CD14-positive monocyte (primary cell): Measurements from ENCODE around the gene SPAST. TPM values are rescaled to one million over a fixed set of nuclear protein-coding genes. Genes with fewer than 3 reads are reported as not detected.
A peak's percentile ranks its signal among the peaks of the same experiment; 100 is the strongest.
"Not testable (repeated sequence)": the region's sequence is repeated elsewhere in the genome, so short reads cannot be mapped to it uniquely, and the experiment has no call there.

ENCODE experiments used
- DNase-seq, 3 donors: peaks; one replicate each; pipeline ENCODE4 v3.0.0-alpha.2; 2011 to 2022
- H2AFZ ChIP-seq: 2 replicates; pipeline ENCODE4 v1.6.0; 2012; ENCODE audit warnings: mild to moderate bottlenecking, low read depth, low read length, inconsistent platforms; ENCODE audit not compliant: insufficient read depth, poor library complexity, severe bottlenecking
- H3K27ac ChIP-seq, 2 donors: 1 replicate in 1 of 2; 2 replicates in 1 of 2; pipeline ENCODE4 v1.5.1; 2012 to 2013; ENCODE audit warnings: low read length in 2 of 2, control low read depth in 1 of 2, inconsistent platforms in 1 of 2, low read depth in 1 of 2, mild to moderate bottlenecking in 1 of 2
- H3K27me3 ChIP-seq, 2 donors: one replicate each; pipeline versions ENCODE4 v1.6.0 to v1.6.1; 2011 to 2013; ENCODE audit warnings: low read length in 2 of 2; ENCODE audit not compliant: control insufficient read depth in 2 of 2, insufficient read depth in 2 of 2
- H3K36me3 ChIP-seq, 2 donors: replicated peaks in 1 of 2; 1 replicate in 1 of 2; 2 replicates in 1 of 2; pipeline versions ENCODE4 v1.5.1 to v1.6.1; 2012 to 2013; ENCODE audit warnings: low read length in 2 of 2, control low read depth in 1 of 2, inconsistent platforms in 1 of 2, mild to moderate bottlenecking in 1 of 2; ENCODE audit not compliant: insufficient read depth in 2 of 2, control insufficient read depth in 1 of 2
- H3K4me1 ChIP-seq, 2 donors: 1 replicate in 1 of 2; 2 replicates in 1 of 2; pipeline versions ENCODE4 v1.5.1 to v1.6.1; 2012 to 2013; ENCODE audit warnings: low read length in 2 of 2, control low read depth in 1 of 2, inconsistent platforms in 1 of 2, mild to moderate bottlenecking in 1 of 2, moderate library complexity in 1 of 2; ENCODE audit not compliant: insufficient read depth in 2 of 2, control insufficient read depth in 1 of 2
- H3K4me2 ChIP-seq: replicated peaks from 2 replicates; pipeline ENCODE3; 2012; ENCODE audit warnings: low read length, moderate library complexity, mild to moderate bottlenecking; ENCODE audit not compliant: poor library complexity, severe bottlenecking; ENCODE audit errors: extremely low read depth
- H3K4me3 ChIP-seq, 3 experiments: fragments of 200-600 bp in 1 of 3; sonication (generic) in 1 of 3; replicated peaks in 1 of 3; 1 replicate in 2 of 3; 2 replicates in 1 of 3; pipeline ENCODE4 v1.5.1; 2011 to 2013; ENCODE audit warnings: low read length in 3 of 3, mild to moderate bottlenecking in 3 of 3, control low read depth in 2 of 3, low read depth in 2 of 3, inconsistent platforms in 1 of 3, moderate library complexity in 1 of 3
- H3K79me2 ChIP-seq: 2 replicates; pipeline ENCODE4 v1.6.0; 2012; ENCODE audit warnings: mild to moderate bottlenecking, control low read depth, inconsistent platforms, low read length, moderate library complexity; ENCODE audit not compliant: insufficient read depth
- H3K9ac ChIP-seq: 2 replicates; pipeline ENCODE4 v1.6.0; 2017; ENCODE audit warnings: low read length, mild to moderate bottlenecking; ENCODE audit not compliant: insufficient read depth, poor library complexity, severe bottlenecking
- H3K9me3 ChIP-seq, 2 donors: replicated peaks in 1 of 2; 1 replicate in 1 of 2; 2 replicates in 1 of 2; pipeline versions ENCODE4 v1.5.1 to v1.6.1; 2012 to 2013; ENCODE audit warnings: low read length in 2 of 2, control low read depth in 1 of 2; ENCODE audit not compliant: control insufficient read depth in 1 of 2, insufficient read depth in 1 of 2
- H4K20me1 ChIP-seq: 2 replicates; pipeline ENCODE4 v1.6.0; 2012; ENCODE audit warnings: mild to moderate bottlenecking, low read length, control low read depth, moderate library complexity; ENCODE audit not compliant: insufficient read depth
- H3K27ac Mint-ChIP-seq, 7 donors: one replicate each; pipeline ENCODE4 v1.8.0; 2020; ENCODE audit warnings: mild to moderate bottlenecking in 7 of 7, mixed read lengths in 7 of 7, moderate library complexity in 6 of 7, inconsistent platforms in 2 of 7
- H3K27me3 Mint-ChIP-seq, 3 donors: one replicate each; pipeline ENCODE4 v1.8.0; 2021 to 2022; ENCODE audit warnings: low read depth in 3 of 3, mild to moderate bottlenecking in 3 of 3, mixed read lengths in 3 of 3, moderate library complexity in 3 of 3, inconsistent platforms in 1 of 3
- H3K36me3 Mint-ChIP-seq, 2 donors: one replicate each; pipeline ENCODE4 v1.8.0; 2020; ENCODE audit warnings: mixed read lengths in 2 of 2, inconsistent platforms in 1 of 2, mild to moderate bottlenecking in 1 of 2
- H3K4me1 Mint-ChIP-seq: one replicate; pipeline ENCODE4 v1.8.0; 2020; ENCODE audit warnings: mild to moderate bottlenecking, mixed read lengths
- H3K4me3 Mint-ChIP-seq, 2 donors: one replicate each; pipeline ENCODE4 v1.8.0; 2020; ENCODE audit warnings: mild to moderate bottlenecking in 2 of 2, mixed read lengths in 2 of 2, moderate library complexity in 1 of 2
- H3K9me3 Mint-ChIP-seq, 7 donors: one replicate each; pipeline ENCODE4 v1.8.0; 2020 to 2022; ENCODE audit warnings: mixed read lengths in 7 of 7, mild to moderate bottlenecking in 6 of 7, moderate library complexity in 6 of 7, inconsistent platforms in 2 of 7
- WGBS: methylation state at CpG from one replicate; pipeline ENCODE4 v1.1.5; 2013; ENCODE audit warnings: missing lambda C conversion rate; ENCODE audit not compliant: insufficient coverage; 5-methylcytosine and 5-hydroxymethylcytosine counted together
- intact Hi-C, 2 donors: fragments of 100-400 bp; cut with micrococcal nuclease; formaldehyde crosslinking; loops; one replicate each; pipeline versions ENCODE4 v1.15.0 to v1.15.1; 2023
- polyA minus RNA-seq: library from RNA; depleted of rRNA, polyadenylated mRNA; stranded (reverse); fragments of >200 nt; gene quantifications from 2 replicates; pipeline ENCODE4 v1.2.3, GENCODE V29; 2012
- polyA plus RNA-seq, 3 donors: library from polyadenylated mRNA; depleted of rRNA in 1 of 3; unstranded in 2 of 3; stranded (reverse) in 1 of 3; fragments of 300-500 nt in 2 of 3; fragments of >200 nt in 1 of 3; fragmentation: Illumina TruSeq in 2 of 3; gene quantifications; 1 replicate in 2 of 3; 2 replicates in 1 of 3; pipeline ENCODE4 v1.2.3, GENCODE V29; 2012 to 2021
- total RNA-seq, 12 experiments: library from RNA in 1 of 12; stranded (reverse) in 1 of 12; fragments of 120-200 nt in 1 of 12; gene quantifications; one replicate each; pipeline ENCODE4 v1.2.4 and lab custom pipeline; 2013 to 2026; ENCODE audit warnings: mixed read lengths in 6 of 12, inconsistent platforms in 1 of 12
- TF ChIP-seq, protein P1 (sequence below): fragments of 200-600 bp; IDR thresholded peaks from one replicate; pipeline ENCODE4 v1.8.0; 2022; ENCODE audit warnings: antibody characterized with exemption, mild to moderate bottlenecking

Gene SPAST
- 38.6 TPM for total RNA-seq (2013)
- polyA plus RNA-seq (10 to 100 TPM; 10.4 to 17.4 (median 14.0) TPM), polyA minus RNA-seq (17.7 and 24.2 TPM in 2 replicates), total RNA-seq (lab: John Stamatoyannopoulos, UW) (27.7 to 160 (median 80.5) reads per million in 11 experiments)

DNA sequence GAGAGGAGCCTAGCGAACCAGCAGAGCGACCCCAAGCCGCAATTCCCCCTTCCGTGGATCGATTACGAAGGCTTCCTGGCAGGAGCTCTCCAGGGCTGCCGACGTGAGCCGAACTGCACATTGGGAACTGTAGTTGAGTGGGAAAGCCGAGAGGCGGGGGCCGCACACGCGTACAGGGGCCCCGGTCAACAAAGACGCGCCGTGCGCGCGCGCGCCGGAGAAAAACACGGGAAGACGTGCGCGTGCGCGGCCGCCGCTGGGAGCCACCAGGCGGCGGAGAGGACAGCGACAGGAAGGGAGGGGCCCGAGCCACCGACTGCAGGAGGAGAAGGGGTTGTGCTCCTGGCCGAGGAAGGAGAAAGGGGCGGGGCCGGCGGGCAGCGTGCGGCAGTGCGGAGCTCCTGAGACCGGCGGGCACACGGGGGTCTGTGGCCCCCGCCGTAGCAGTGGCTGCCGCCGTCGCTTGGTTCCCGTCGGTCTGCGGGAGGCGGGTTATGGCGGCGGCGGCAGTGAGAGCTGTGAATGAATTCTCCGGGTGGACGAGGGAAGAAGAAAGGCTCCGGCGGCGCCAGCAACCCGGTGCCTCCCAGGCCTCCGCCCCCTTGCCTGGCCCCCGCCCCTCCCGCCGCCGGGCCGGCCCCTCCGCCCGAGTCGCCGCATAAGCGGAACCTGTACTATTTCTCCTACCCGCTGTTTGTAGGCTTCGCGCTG lies at the start of gene SPAST:
Gene SPAST, plus strand, starts transcription at position 247 of the 711 bp plus-strand sequence. Its CDS starts 276 bp downstream, at position 523.
- H3K4me1 Mint-ChIP-seq = peaks cover 29% of the 10 kb centered on the region
- Histone ChIP-seq H3K9me3 (no peaks in the 10 kb centered on the region), H2AFZ (peak within 1 kb of the TSS; percentile 97), H3K27me3 (no peaks in the 10 kb centered on the region), H3K27ac (peak within 1 kb of the TSS; percentile 81 to 91), H3K9ac (peak within 1 kb of the TSS; percentile 87), H3K36me3 (peaks cover 0 to 9% of the 10 kb centered on the region in 2 donors), H3K4me1 (peaks cover 25 to 31% of the 10 kb centered on the region in 2 donors), H4K20me1 (peaks cover 27% of the 10 kb centered on the region), H3K4me2 (peak within 1 kb of the TSS; percentile 87), H3K79me2 (peaks cover 43% of the 10 kb centered on the region), H3K4me3 (peak within 1 kb of the TSS; percentile 89 to 96 (median 96))
- H3K27ac Mint-ChIP-seq = peak within 1 kb of the TSS; percentile 92 to 97 (median 96)
- H3K36me3 Mint-ChIP-seq = peaks cover 8% of the 10 kb centered on the region in 2 donors
- peak within 1 kb of the TSS; percentile 98 for H3K4me3 Mint-ChIP-seq
- peaks cover 0 to 3% (median 0%) of the 10 kb centered on the region in 7 donors for H3K9me3 Mint-ChIP-seq
- WGBS = under 1% methylated on average over 78 of the region's 79 CpGs
- intact Hi-C loops = loop anchor here (5.0 to 10.0 kb wide), 3 partner anchors 56 to 71 kb away; no protein-coding TSS in a partner anchor
- TF ChIP-seq, protein P1, sequence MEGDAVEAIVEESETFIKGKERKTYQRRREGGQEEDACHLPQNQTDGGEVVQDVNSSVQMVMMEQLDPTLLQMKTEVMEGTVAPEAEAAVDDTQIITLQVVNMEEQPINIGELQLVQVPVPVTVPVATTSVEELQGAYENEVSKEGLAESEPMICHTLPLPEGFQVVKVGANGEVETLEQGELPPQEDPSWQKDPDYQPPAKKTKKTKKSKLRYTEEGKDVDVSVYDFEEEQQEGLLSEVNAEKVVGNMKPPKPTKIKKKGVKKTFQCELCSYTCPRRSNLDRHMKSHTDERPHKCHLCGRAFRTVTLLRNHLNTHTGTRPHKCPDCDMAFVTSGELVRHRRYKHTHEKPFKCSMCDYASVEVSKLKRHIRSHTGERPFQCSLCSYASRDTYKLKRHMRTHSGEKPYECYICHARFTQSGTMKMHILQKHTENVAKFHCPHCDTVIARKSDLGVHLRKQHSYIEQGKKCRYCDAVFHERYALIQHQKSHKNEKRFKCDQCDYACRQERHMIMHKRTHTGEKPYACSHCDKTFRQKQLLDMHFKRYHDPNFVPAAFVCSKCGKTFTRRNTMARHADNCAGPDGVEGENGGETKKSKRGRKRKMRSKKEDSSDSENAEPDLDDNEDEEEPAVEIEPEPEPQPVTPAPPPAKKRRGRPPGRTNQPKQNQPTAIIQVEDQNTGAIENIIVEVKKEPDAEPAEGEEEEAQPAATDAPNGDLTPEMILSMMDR = peak; percentile 45
- peak; percentile 95 to 97 (median 96) for DNase-seq
- H3K27me3 Mint-ChIP-seq = peaks cover 0 to 4% (median 0%) of the 10 kb centered on the region in 3 donors

- H3K27me3 ChIP-seq, H3K4me1 ChIP-seq, H3K9me3 ChIP-seq, H4K20me1 ChIP-seq, H3K4me3 ChIP-seq, H3K79me2 ChIP-seq, H3K27ac Mint-ChIP-seq, intact Hi-C loops, DNase-seq, H3K27me3 Mint-ChIP-seq, H3K4me2 ChIP-seq, H3K4me3 Mint-ChIP-seq, H3K9ac ChIP-seq, H2AFZ ChIP-seq, H3K4me1 Mint-ChIP-seq, H3K9me3 Mint-ChIP-seq, H3K27ac ChIP-seq: not testable (repeated sequence)
- peaks cover 28 to 49% of the 10 kb centered on the region in 2 donors for H3K36me3 ChIP-seq
- peaks cover 31 to 39% of the 10 kb centered on the region in 2 donors for H3K36me3 Mint-ChIP-seq
- WGBS = 100% methylated on average over 4 of the region's 9 CpGs
Observed at GRCh38 chr2:32018789-32019482, 44.4 kb upstream of the SPAST start.

- H3K4me3 ChIP-seq, H3K9me3 Mint-ChIP-seq, H4K20me1 ChIP-seq, H3K4me3 Mint-ChIP-seq, H2AFZ ChIP-seq, H3K27me3 Mint-ChIP-seq, H3K4me1 ChIP-seq, H3K27me3 ChIP-seq, H3K4me2 ChIP-seq, H3K9me3 ChIP-seq, DNase-seq, H3K9ac ChIP-seq, H3K27ac ChIP-seq, intact Hi-C loops: not testable (repeated sequence)
- Mint-ChIP-seq H3K4me1 (peaks cover 18% of the 10 kb centered on the region), H3K36me3 (peaks cover 23 to 54% of the 10 kb centered on the region in 2 donors), H3K27ac (peak overlapping the region in 4 of 7 donors; percentile 3 to 63 (median 36))
- 87% methylated on average over 6 of the region's 8 CpGs for WGBS
- H3K36me3 ChIP-seq = peaks cover 12 to 23% of the 10 kb centered on the region in 2 donors
- peaks cover 33% of the 10 kb centered on the region for H3K79me2 ChIP-seq
Observed at GRCh38 chr2:32034198-32034887, 29.0 kb upstream of the SPAST start.
